Large intestine (tissue), 3 donors: ENCODE data around the gene TMEM135. TPM values are rescaled to one million over a fixed set of nuclear protein-coding genes. Genes with fewer than 3 reads are reported as not detected.

Experiments
- DNase-seq, 2 donors: peaks; one replicate each; pipeline versions ENCODE4 v3.0.0 to v3.0.0-alpha.2; 2013
- H3K27ac ChIP-seq: one replicate; pipeline ENCODE4 v1.5.1; 2013; ENCODE audit warnings: low read length
- H3K27me3 ChIP-seq: 2 replicates; pipeline ENCODE4 v1.6.1; 2013; ENCODE audit warnings: low read length; ENCODE audit not compliant: control insufficient read depth, insufficient read depth
- H3K36me3 ChIP-seq: 2 replicates; pipeline ENCODE4 v1.6.1; 2013; ENCODE audit warnings: low read length; ENCODE audit not compliant: control insufficient read depth, insufficient read depth
- H3K4me1 ChIP-seq: one replicate; pipeline ENCODE4 v1.6.1; 2013; ENCODE audit warnings: low read length; ENCODE audit not compliant: control insufficient read depth, insufficient read depth
- H3K4me3 ChIP-seq: one replicate; pipeline ENCODE4 v1.5.1; 2013; ENCODE audit warnings: low read length
- H3K9me3 ChIP-seq: one replicate; pipeline ENCODE4 v1.6.1; 2013; ENCODE audit warnings: mild to moderate bottlenecking, low read depth, low read length, moderate library complexity; ENCODE audit not compliant: control insufficient read depth
- WGBS: methylation state at CpG from one replicate; pipeline ENCODE4 v1.1.5; 2013; ENCODE audit warnings: low lambda C conversion rate; ENCODE audit not compliant: insufficient coverage; 5-methylcytosine and 5-hydroxymethylcytosine counted together
- polyA plus RNA-seq: library from polyadenylated mRNA; unstranded; fragments of 120-200 nt; gene quantifications from one replicate; pipeline ENCODE4 v1.2.1, GENCODE V29; 2013

The TMEM135 gene
- polyA plus RNA-seq, 1 donor = 19.9 TPM

DNA sequence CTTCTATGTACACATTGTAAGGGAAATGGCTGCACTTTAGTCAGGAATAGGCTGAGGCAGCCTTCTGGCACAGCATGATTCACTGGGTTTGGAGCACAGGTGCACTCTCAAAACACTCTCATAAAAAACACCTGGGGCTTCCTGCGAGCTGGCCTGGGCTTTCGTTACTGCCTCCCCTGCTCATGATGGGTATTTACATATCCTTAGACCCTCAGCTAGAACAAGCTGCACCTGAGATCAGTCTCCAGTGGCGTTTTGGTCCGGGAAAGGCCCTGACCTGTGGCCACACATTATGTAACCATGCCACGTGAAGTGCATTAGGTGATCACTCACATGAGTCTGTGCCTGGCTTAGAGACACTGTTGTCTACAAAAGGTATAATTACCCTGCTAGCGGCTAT lies 321.7 kb downstream of the TMEM135 start:
- peak in 1 of 2 donors; percentile 10 for DNase-seq
- WGBS = no CpG with 5 or more reads among the region's 6 CpGs
- no peaks in the 10 kb centered on the region for H3K4me1 ChIP-seq
- no peaks in the 10 kb centered on the region for H3K9me3 ChIP-seq
- H3K27ac ChIP-seq = no peak overlapping the region
- no peaks in the 10 kb centered on the region for H3K27me3 ChIP-seq
- no peak overlapping the region for H3K4me3 ChIP-seq
- H3K36me3 ChIP-seq = no peaks in the 10 kb centered on the region

DNA sequence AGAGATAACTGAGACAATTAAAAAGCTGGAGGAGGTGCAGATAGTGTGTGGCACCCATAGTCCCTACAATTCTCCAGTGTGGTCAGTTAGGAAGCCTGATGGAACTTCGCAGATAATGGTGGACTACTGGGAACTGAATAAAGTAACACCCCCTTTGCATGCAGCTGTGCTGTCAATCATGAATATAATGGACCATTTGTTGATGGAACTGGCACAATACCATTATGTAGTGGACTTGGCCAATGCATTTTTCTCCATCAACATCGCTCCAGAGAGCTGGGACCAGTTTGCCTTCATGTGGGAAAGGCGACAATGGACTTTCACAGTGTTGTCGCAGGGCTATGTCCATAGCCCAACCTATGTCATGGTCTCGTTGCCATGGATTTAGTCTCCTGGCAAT lies 324.2 kb downstream of the TMEM135 start:
- DNase-seq = no peak
- H3K4me3 ChIP-seq = no peak overlapping the region
- H3K36me3 ChIP-seq = no peaks in the 10 kb centered on the region
- H3K27ac ChIP-seq = no peak overlapping the region
- WGBS = no CpG with 5 or more reads among the region's 5 CpGs
- H3K9me3 ChIP-seq = no peaks in the 10 kb centered on the region
- H3K27me3 ChIP-seq = no peaks in the 10 kb centered on the region
- H3K4me1 ChIP-seq = no peaks in the 10 kb centered on the region

DNA sequence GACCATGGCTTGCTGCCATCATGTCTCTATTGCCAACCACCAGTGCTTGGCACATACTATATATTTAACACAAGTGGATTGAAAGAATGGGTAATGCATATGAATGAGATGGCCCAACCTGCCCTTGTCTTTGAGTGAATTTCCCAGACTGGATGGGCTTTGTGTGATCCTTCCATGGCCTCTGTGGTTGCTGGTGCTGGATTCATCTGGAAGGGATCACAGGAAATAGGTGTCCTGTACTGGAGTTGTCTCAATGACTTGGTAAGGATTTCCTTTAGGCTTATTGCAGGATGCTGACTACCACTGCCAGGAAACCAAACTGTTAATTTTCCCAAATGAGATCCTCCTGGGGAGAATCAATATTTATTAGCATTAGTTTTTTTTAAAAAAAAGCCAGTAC lies 328.6 kb downstream of the TMEM135 start:
- Histone ChIP-seq H3K36me3 (no peaks in the 10 kb centered on the region), H3K4me1 (no peaks in the 10 kb centered on the region), H3K27me3 (no peaks in the 10 kb centered on the region), H3K4me3 (no peak overlapping the region), H3K9me3 (no peaks in the 10 kb centered on the region), H3K27ac (no peak overlapping the region)
- DNase-seq = no peak

DNA sequence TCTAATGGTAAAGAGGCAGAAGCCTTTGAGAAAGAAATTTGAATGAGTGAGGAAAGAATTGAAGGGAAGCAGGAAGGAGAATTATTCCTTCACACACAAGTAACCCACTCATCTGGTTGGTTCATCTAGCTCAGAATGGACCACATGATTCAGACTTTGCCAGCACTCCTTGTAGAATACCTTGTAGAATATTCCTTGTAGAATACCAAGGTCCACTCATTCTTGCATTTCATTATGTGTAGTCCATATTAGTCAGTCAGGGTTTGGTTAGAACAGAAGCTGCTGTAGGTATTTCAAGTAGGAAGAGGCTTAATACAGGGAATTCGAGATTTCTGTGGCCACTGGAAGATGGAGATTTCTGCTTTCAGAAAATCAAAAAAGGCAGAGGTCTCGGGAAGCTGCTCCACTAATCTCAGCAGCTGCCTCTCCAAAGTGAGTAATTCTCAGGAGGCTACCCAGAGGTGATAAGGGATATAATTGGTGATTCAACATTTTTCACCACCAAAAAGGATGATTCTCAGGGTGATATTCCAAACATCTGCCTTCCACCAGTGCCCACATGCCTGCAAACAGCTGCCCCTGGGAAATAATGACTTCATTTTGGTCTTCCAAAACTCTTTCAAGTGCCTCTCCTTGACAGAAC lies 329.1 kb downstream of the TMEM135 start:
- no peak overlapping the region for H3K4me3 ChIP-seq
- no CpG with 5 or more reads among the region's 2 CpGs for WGBS
- no peaks in the 10 kb centered on the region for H3K4me1 ChIP-seq
- H3K27me3 ChIP-seq = no peaks in the 10 kb centered on the region
- no peaks in the 10 kb centered on the region for H3K36me3 ChIP-seq
- H3K9me3 ChIP-seq = no peaks in the 10 kb centered on the region
- no peak for DNase-seq
- H3K27ac ChIP-seq = no peak overlapping the region

DNA sequence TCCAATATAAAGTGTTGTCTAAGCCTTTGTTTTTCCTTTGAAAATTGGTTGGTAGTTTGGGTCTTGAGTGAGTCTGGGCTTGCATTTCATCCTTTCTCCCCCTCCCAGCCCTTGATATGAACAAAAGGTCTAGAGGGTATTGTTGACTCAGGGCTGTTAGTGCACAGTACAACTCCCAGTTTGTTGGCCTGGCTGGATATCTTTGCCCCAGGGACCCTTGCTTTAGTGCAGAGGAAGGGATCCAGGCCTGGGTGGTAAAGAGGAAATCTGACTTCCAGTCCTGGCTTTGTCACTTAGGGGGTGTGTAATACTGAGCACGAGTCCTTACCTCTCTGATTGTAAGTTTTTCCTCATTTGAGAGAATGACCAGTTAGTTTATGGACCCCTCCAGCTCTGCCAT lies 330.4 kb downstream of the TMEM135 start:
- no peak for DNase-seq
- no peak overlapping the region for H3K4me3 ChIP-seq
- H3K9me3 ChIP-seq = no peaks in the 10 kb centered on the region
- WGBS = 80% methylated on average over 1 of the region's 1 CpG
- no peaks in the 10 kb centered on the region for H3K4me1 ChIP-seq
- no peaks in the 10 kb centered on the region for H3K36me3 ChIP-seq
- no peaks in the 10 kb centered on the region for H3K27me3 ChIP-seq
- no peak overlapping the region for H3K27ac ChIP-seq

DNA sequence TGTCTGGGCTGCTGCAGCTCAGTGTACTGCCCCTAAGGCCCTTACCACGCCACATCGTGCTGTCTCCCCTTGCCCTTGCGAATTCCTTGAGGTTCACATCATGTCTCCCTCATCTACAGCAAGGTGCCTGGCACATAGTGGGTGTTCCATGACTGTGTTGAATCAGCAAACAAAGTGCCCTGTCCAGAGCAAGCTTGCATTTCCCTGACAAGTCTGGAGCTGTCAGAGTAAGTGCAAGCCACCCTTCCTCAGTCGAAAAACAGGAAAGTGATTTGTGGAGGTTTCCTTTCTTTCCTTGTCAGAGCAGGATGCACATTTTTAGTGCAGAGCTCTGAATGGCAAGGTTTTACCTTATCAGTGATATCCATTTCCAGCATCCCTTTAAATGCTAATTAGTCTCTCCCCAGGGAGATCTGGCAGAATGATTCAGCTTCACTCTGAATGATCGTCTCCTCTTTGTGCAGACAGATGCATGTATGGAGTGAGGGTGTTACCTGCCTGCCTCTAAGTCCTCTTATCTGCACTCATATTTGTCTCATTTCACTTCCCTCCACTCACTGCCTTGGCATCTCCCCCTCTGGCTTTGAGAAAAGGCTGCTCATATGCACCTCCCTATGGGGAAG lies 331.2 kb downstream of the TMEM135 start:
- no CpG with 5 or more reads among the region's 5 CpGs for WGBS
- no peaks in the 10 kb centered on the region for H3K9me3 ChIP-seq
- H3K27ac ChIP-seq = no peak overlapping the region
- H3K4me1 ChIP-seq = no peaks in the 10 kb centered on the region
- no peak for DNase-seq
- H3K27me3 ChIP-seq = no peaks in the 10 kb centered on the region
- no peak overlapping the region for H3K4me3 ChIP-seq
- H3K36me3 ChIP-seq = no peaks in the 10 kb centered on the region

DNA sequence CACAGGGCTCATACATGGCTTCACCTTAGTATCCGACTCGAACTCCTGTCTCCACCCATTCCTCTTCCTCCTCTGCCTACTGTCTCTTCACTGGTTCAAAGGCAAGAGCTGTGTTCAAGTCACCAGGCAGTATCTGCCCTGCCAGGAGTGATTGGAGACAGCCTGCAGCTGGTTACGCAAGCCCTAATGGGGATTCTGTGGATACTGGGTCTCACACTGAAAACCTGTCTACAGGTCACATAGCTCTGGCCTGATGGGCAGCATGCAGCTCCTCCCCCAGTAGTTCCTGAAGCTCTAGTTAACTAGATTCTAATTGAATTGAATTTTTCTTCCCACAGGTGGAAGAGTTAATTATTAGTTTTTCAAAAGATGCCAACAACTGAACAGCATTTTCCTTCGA lies 332.2 kb downstream of the TMEM135 start:
- no CpG with 5 or more reads among the region's 4 CpGs for WGBS
- no peaks in the 10 kb centered on the region for H3K27me3 ChIP-seq
- no peak overlapping the region for H3K27ac ChIP-seq
- no peaks in the 10 kb centered on the region for H3K4me1 ChIP-seq
- H3K4me3 ChIP-seq = no peak overlapping the region
- no peaks in the 10 kb centered on the region for H3K36me3 ChIP-seq
- H3K9me3 ChIP-seq = no peaks in the 10 kb centered on the region
- DNase-seq = no peak

DNA sequence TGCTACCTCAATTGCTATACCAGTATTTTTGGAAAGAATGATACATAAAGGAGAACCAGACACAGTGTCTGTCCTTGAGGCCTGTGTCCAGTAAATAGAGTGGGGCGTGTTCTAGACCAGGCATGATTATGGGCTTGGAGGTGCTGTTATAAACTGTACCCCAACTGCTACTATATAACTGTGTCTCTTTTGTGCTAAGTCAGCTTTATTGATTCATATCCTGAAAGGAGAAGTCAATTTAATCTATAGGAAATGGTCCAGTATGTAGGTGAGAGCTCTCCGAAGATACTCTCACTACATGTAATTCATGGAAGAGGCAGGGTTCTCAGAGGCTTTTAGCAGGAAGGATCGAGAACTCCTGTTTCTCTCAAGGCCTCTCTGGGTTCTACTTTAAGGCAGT lies 334.3 kb downstream of the TMEM135 start:
- Histone ChIP-seq H3K36me3 (no peaks in the 10 kb centered on the region), H3K27ac (no peak overlapping the region), H3K27me3 (no peaks in the 10 kb centered on the region), H3K4me3 (no peak overlapping the region), H3K9me3 (no peaks in the 10 kb centered on the region), H3K4me1 (no peaks in the 10 kb centered on the region)
- DNase-seq = no peak
- 57% methylated on average over 1 of the region's 3 CpGs for WGBS

Other genes with a start within 250 kb of the TMEM135 start
- 23.2 TPM for gene PRSS23, start 237.4 kb upstream of the TMEM135 start, polyA plus RNA-seq
- gene FZD4, start 82.5 kb upstream of the TMEM135 start, polyA plus RNA-seq = 7.2 TPM